HG02571 (cell line): Measurements from ENCODE around the gene FIP1L1.
"Not testable (repeated sequence)": the region's sequence is repeated elsewhere in the genome, so short reads cannot be mapped to it uniquely, and the experiment has no call there.

Experiments used
- ATAC-seq: cut with Tn5 transposase; IDR thresholded peaks from one replicate; pipeline ENCODE4 v1.9.1; 2021; ENCODE audit warnings: mild to moderate bottlenecking, moderate library complexity; ENCODE audit not compliant: unreplicated experiment

FIP1L1 gene

DNA sequence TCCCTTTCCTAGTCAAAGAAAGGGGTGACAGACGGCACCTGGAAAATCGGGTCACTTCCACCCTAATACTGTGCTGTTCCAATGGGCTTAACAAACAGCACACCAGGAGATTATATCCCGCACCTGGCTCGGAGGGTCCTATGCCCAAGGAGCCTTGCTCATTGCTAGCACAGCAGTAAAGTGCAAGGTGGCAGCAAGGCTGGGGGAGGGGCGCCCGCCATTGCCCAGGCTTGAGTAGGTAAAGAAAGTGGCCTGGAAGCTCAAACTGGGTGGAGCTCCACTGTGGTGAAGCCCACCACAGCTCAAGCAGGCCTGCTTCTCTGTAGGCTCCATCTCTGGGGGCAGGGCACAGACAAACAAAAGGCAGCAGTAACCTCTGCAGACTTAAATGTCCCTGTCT is 89.1 kb downstream of the FIP1L1 start:
- ATAC-seq, result not testable (repeated sequence)

DNA sequence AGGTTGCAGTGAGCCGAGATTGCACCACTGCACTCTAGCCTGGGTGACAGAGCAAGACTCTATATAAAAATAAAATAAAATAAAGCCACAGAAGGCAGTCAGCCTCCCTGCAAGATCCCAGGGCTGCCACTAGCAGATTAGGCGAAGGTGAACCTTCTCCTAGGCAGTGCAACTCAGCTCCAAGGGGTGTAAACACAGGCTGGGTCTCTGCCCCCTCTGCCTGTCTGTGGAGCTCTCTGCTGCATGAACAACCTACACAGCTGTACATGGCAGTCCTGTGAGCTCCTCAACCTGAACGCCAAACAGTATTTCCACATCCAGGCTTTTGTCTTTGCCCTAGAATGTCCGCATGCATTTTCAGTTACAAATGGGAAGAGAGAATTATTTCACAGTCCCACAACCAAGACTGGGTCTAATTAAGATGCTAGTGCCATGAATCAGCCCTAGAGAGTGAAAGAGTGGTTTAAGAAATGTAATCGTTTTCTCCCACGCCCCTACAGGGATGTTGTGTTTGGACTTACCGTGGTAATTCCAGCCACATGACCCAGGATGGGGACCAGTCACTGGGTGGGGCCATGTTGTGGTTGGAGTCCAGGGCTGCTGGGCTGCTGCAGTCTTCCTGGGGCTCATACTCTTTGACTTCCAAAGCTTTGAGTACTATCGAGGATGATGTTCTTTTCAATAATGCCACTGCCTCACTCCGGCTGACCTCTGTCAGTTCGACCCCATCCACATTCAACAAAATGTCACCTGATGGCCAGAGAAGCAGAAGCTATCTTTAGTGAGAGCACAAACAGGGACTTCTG is 99.0 kb downstream of the FIP1L1 start:
- ATAC-seq, result no peak

DNA sequence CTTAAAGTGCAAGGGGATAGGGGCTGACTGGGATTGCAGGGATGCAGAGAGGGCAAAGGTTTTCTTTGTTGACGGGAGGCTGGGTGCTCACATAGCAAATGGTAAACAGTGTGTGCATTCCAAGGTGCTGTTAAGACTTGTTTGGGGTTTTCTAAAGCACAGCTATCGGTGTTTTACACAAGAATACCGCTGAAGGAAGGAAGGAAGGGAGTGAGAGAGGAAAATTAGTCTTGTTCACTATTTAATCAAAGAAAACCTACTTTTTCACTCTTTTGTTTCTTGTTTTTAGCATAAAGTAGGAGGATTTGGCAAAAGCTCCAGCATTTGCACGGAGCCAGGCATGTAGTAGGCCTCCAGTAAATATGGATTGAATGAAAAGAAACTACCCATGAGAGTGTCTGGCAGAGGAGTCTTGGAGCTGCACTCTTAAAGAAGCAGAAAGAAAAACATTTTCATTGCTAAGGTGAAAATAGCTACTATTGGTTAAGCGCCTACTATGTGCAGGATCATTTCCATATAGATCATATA is 99.7 kb downstream of the FIP1L1 start:
- no peak for ATAC-seq

DNA sequence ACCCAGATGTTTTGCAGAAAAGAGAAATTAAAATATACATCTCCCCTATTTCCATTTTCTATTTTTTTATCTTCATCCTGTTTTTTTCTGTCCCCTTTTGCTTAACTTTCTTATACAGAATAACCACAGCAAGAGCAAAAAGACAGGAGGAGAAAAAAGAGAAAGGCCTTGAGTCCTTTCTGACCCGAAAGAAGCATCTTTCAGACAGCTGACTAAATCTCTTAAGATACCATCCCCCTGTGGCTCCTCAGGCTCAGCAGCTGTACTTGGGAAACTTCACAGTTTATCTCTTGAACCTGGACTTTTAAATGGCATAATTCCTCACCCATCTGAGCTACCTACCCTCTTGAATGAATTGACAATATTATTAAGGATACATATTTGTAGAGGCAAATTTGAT is 100.2 kb downstream of the FIP1L1 start:
- no peak for ATAC-seq

DNA sequence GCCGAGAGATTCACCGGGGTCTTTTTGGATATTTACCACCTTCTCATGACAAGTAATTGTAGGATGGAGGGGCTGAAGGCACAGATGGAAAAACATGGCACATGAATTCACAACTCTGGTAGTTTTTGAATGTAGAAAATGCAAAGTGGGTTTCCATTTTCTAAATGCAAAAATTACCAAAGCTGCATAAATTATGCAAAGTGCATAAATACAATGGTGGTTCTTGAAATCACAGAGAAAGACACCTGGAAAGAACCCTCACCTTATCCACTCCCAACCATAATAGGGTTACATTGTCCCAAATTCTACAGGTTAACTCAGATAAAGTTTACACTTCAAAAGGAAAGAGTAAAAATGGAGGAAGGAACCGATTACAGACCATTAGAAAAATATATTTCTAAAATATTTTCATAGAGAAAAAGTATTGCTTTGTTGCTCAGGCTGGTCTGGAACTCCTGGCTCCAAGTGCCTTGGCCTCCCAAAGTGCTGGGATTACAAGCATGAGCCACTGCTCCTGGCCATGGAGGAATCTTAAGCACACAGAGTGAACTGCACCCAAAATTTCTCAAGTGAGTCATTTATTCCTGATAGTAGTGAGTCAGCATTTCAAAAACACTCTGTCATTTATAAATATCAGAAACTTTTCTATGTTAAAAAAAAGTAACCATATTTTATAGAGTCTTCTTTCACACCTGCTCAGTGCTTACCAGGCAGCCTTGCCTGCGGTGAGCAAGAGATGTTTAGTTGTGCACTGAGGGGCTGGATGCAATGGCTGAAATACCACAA is 101.4 kb downstream of the FIP1L1 start:
- no peak for ATAC-seq

DNA sequence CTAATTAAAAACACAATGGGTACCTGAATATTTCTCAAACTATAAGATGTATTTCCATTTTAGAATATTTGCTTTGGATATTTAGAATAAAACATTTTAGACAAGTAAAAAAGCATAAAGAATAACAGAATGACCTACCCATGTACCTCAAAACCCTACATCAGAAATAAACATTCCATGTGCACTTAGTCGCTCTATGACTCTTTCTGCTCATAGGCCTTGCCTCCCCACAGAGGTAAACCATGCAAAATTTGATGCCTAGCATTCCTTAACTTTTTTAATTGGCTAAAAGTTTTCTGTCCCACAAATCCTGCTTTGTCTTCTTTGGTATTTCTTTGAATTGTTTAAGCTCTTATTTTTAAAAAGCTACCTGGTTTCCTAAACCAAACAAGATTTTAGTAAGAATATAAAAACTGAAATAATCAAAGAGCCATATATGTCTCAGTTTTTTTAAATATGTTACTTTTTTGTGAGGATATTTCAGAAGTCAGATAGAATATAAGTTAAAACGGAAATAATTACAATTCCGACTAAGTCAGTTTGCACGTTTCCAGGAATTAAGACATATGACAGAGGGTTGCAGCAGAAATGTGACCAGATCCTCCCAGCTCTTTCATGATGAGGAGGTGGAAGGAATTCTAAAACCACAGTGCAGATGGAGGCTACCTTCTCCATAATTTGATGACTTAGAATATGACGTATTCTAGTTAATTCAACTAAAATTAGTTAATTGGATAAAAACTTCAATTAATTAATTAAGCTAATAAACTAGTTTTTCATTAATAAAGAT is 102.5 kb downstream of the FIP1L1 start:
- ATAC-seq, result no peak

DNA sequence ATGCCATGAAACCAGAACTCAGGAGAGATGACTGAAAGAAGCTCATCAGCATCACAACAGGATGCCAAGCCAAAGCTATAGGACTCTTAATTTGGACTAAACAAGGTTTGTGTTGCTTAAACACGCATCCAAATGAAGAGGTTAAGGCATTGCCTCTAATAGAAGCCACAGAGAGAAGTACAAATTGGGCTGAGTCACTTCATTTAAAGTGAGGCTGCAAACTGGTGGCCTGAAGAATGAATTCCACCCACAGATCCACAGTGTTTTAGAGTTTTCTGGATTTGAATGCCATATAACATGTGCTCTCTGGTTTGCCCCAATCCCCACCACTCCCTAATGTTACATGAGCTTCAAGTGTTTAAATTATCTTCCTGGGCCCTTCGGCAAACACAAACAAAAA is 103.5 kb downstream of the FIP1L1 start:
- no peak for ATAC-seq

DNA sequence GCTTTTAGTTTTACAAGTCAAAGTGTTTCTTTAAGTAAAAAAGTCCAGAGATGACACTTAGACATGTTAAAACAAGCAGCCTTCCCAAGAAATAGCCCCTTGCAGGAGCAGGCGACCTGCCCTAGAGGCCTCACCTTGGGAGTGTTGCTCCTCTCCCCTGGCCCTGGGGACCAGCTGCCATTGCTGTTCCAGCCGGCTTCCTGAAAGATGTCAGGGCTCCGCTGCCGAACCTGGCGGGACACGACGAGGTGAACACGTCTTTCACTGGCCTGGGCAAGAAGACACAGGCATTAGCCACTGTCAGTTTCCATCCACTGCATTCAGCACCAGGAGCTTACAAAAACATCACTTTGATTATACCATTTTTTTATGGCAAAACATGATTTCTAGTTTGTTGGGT is 104.1 kb downstream of the FIP1L1 start:
- ATAC-seq, result no peak

DNA sequence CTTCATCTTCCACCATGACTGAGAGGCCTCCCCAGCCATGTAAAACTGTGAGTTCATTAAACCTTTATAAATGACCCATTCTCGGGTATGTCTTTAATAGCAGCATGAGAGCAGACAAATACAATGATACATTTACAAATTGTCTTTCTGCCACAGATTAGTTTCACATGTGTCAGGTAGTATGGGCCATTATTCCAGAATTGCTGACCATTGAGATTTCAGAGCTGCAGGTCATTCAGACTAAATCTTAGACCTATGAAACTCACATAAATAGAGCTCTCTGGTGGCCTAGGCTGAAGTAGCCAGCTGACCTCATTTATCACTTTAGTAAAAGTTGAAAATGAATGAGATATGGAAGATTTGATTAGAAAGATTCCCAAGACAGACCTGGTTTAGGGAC is 105.8 kb downstream of the FIP1L1 start:
- ATAC-seq, result no peak

DNA sequence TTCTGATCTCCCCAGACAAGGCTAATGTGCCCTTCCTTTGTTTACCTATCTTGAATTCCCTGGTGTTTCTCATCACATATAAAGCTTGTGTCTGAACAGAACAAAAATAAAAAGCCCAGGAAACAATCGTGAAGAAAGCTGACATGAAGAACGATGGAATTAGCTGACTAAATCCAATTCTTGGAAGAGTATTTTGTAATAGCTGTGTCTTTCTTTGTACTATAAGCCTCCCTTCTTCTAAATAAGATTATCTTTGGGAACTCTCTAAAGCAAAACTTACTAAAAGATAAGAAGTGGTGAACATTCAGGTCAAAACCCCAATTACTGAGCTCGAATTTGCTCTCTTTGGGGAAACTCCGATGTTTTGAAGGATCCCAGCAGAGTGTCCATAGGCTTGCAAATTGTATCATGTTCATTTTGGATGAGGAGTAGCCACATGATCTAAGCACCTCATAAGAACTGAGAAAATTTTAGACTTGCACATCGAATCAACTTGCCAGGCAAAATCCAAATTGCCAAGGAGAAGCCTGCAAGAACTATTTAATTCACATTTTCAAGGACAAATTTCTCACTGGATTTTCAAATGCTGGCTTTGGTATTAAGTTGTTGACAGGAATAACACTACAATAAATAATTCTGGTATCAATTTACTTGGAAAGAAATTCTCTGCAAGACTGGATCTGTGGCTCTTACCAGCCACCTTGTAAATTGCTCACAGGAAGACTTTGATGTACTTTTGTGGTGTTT is 107.6 kb downstream of the FIP1L1 start:
- no peak for ATAC-seq

DNA sequence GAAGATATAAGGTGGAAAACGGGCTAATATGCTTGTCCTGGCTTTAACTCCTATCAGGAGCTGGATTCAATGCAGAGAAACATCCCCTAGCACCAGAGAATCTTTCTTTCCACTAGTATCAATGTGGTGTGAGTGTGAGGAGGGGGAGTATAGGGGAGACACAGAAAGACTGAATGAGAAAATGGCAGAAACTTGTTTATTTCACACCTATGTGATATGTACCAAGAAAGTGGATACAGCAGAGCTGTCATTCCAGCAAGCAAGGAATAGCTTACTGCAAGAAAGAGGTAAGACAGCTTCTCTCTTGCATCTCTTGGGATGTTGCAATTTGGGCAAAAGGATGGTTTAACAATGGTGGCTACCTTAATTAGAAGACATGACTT is 108.2 kb downstream of the FIP1L1 start:
- ATAC-seq, result no peak

DNA sequence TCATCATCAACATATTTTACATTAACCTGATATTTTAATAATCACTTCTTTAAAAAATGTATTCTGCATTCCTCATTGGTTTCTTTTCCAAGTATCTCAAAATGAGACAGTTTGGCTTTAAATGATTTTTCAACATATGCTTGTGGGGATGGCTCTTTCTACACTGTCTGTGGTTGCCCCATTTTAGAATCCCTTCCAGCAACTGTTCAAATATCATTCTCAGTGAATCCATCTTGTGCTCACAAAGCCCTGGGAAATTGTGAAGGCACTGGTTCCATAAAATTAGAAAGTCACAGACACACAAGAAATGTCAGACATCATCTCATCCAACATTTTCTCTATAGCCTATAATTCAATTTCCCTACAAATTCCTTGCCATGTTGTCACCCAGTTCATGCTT is 110.3 kb downstream of the FIP1L1 start:
- ATAC-seq, result no peak

DNA sequence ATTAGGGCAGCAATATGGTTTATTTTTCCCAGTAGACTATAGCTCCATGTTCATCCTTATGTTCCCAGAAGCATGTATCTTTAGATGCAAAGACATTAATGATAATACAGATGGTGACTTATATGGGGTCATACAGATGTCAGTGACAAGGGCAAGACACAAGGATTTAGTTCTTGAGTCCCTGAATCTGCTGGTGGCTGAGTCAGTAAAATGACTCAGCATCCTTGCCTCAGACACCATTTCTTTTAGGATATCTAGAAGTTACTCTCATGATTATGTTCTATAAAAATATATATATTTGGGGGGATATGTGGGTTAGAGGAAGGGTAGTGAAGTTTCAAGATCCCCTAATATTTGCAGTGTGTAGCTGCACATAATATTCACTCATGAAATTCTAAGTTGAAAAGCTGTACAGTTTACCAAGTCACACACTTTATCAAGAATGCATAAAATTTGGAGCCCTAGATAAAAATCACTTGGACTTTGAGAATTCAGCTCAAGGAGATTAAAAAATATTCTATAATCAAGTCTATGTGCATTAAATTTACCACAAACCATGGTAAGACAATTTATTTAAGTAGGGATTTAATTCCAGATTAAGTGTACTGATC is 111.9 kb downstream of the FIP1L1 start:
- no peak for ATAC-seq

DNA sequence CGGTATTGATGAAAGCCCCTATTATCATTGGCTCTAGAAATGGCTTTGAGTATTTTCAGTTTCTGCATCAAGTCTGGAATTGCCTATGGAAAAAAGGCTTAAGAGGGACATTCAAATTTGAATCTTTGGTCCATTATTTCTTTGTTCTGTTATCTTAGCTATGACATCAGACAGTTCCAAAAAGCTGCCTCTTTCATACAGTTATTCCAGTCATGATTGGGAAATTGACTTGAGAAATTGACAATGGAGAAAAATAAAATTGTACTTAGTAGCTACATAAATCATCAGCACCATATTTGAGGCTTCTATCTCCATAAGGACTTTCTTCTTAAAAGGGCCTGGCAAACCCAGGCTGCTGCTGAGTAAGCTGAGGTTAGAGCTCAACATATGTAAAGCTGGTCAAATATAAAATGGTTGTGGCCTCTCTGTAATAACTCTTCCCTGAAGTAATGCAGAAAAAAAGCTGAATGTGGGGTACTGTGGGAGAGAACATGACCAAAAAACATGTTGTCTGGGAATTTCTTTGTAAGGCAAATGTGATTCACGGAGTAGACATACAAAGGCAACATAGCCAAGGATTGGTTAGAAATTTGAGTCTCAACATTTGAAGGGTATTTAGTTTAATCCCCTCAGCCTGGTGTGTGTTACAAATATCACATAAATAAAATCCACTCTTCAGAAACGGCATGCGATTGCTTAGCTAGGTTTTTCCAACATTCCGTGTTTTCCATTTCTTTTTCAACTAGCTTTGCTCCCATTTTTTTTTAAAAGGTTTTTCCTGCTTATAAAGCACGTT is 112.9 kb downstream of the FIP1L1 start:
- ATAC-seq, result no peak

DNA sequence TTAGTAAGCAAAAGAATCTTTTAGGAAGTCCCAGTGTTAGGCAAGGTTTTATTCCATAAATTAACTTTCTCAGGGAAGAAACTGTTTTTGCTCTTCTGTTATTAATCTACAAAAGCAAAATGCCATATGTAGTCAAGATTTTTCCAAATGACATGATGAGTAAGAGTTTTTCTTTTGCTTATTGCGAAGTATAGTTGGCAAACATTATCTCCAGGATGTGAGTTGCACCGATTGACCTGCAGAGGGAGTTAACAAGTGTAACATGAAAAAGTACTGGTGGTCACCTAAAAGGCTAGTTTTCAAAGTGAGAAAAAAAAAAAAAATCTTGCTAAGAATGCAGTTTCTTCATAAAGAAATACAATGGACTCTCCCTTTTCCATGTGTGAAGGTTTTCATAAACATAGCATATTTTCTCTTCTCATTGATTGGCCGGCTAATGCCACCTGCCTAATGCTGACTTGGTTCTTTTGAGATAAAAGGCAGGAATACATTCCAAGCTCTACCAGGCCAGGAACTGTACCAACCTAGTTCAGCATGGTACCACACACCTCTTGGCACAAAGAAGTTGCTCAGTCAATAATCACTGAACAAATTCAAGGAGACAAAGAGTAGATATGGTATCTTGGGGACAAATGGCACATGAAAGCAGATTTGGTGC is 113.7 kb downstream of the FIP1L1 start:
- ATAC-seq, result no peak

DNA sequence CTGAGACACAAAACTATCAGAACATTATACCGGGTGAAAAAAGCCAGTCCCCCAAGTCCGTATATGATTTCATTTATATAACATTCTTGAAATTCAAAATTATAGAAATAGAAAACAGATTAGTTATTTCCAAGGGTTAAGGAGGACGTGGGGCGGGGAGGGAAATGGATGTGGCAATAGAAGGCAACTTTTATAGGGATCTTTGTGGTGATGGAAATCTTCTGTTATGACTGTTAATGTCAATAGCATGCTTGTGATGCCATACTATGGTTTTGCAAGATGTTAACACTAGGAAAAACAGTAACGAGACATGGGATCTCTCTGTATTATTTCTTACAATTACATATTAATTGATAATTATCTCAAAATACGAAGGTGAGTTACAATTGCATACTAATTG is 117.4 kb downstream of the FIP1L1 start:
- ATAC-seq, result no peak

DNA sequence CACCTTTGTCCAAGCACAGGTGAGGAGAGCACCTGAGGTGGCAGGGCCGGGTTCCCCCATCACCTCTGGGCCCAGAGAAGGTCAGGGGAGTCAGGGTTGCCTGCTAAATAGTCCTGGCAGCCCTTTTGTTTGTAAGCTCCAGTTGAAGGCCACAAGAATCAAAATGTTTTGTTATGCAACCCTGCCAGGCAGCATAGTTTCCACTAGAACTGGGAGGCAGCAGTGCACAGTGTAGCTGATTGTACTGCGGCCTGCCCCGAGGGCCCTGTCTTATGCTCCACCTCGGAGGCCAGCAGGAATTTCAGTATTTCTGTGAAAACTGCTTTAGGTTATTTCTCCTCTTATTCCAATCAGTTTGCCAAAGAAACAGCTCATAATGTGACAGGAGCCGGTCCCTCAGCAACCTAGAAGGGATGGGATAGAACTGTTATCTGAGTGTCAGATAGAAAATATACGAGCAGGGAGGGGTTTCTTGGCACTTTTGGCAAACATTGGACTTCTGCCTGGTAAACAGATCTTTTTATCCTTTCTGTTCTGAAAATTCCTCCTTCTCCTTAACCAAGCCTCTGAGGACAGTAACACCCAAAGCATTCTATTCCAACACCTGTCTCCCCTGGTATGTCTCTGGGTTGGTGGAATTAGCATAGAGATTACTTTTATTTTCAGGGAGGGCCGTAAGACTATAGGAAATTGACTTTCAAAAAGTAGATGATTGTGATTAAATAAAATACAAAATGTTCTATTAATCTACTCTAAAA is 120.2 kb downstream of the FIP1L1 start:
- no peak for ATAC-seq

DNA sequence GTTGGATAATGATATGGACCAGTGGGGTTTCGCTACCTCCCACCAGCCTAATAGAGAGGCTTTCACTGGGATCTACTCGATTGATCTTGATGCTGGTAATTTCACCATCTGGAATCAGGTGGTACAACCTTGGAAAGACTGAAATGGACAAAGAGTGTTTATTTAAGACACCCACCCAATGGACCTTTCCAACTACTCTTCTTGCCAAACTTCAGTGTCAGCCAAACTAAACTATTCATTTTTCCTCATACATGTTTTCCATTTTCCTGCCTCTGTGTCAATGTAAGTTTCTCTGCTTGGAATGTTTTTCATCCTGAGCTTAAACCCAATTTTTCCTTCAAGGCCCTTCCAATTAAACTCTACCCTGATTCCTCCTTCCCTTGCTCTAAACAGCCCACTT is 121.3 kb downstream of the FIP1L1 start:
- ATAC-seq, result no peak
